Nephron progenitor cell (in vitro differentiated cells): ENCODE data around the gene GDPD1.
"Not testable (repeated sequence)": the region's sequence is repeated elsewhere in the genome, so short reads cannot be mapped to it uniquely, and the experiment has no call there.

Source experiments
- DNase-seq: peaks from one replicate; pipeline ENCODE4 v3.0.0; 2021
- H3K27ac Mint-ChIP-seq: 2 replicates; pipeline ENCODE4 v1.8.0; 2021; ENCODE audit warnings: mild to moderate bottlenecking, moderate library complexity, mixed read lengths
- H3K27me3 Mint-ChIP-seq: 2 replicates; pipeline ENCODE4 v1.8.0; 2021; ENCODE audit warnings: mild to moderate bottlenecking, low read depth, mixed read lengths; ENCODE audit not compliant: poor library complexity
- H3K36me3 Mint-ChIP-seq: 2 replicates; pipeline ENCODE4 v1.8.0; 2021; ENCODE audit warnings: low read depth, mixed read lengths
- H3K4me1 Mint-ChIP-seq: 2 replicates; pipeline ENCODE4 v1.8.0; 2021; ENCODE audit warnings: mixed read lengths
- H3K4me3 Mint-ChIP-seq: 2 replicates; pipeline ENCODE4 v1.8.0; 2021; ENCODE audit warnings: mild to moderate bottlenecking, moderate library complexity, mixed read lengths
- H3K9me3 Mint-ChIP-seq: 2 replicates; pipeline ENCODE4 v1.8.0; 2021; ENCODE audit warnings: mild to moderate bottlenecking, moderate library complexity, mixed read lengths
- CTCF ChIP-seq: fragments of 200-600 bp; sonication (generic); IDR thresholded peaks from 2 replicates; pipeline ENCODE4 v1.5.0; 2021; ENCODE audit warnings: antibody characterized with exemption

Gene GDPD1

GRCh38 chr17:59199398-59199797 is 20.9 kb upstream of the GDPD1 start:
- no peak overlapping the region for H3K4me3 Mint-ChIP-seq
- TF ChIP-seq CTCF: no peak
- DNase-seq: no peak
- H3K36me3 Mint-ChIP-seq: peaks cover 37% of the 10 kb centered on the region
- H3K9me3 Mint-ChIP-seq: no peaks in the 10 kb centered on the region
- H3K27ac Mint-ChIP-seq: peak overlapping the region; percentile 49
- H3K27me3 Mint-ChIP-seq: no peaks in the 10 kb centered on the region
- no peaks in the 10 kb centered on the region for H3K4me1 Mint-ChIP-seq

GRCh38 chr17:59202320-59202719 is 18.0 kb upstream of the GDPD1 start:
- Mint-ChIP-seq H3K4me1 (no peaks in the 10 kb centered on the region), H3K9me3 (no peaks in the 10 kb centered on the region), H3K36me3 (peaks cover 32% of the 10 kb centered on the region), H3K27ac (no peak overlapping the region), H3K27me3 (no peaks in the 10 kb centered on the region), H3K4me3 (no peak overlapping the region)
- DNase-seq: no peak
- no peak for TF ChIP-seq CTCF

- Mint-ChIP-seq H3K27ac (peak overlapping the region; percentile 93), H3K4me1 (peaks cover 16% of the 10 kb centered on the region), H3K36me3 (peaks cover 10% of the 10 kb centered on the region), H3K9me3 (no peaks in the 10 kb centered on the region), H3K27me3 (no peaks in the 10 kb centered on the region), H3K4me3 (peak overlapping the region; percentile 98)
- TF ChIP-seq CTCF: no peak
- DNase-seq: no peak
Measured at GRCh38 chr17:59219370-59219769, 941 bp upstream of the GDPD1 start.

- Mint-ChIP-seq H3K4me1 (peaks cover 16% of the 10 kb centered on the region), H3K27ac (peak overlapping the region; percentile 93), H3K9me3 (no peaks in the 10 kb centered on the region), H3K4me3 (peak overlapping the region; percentile 98), H3K27me3 (no peaks in the 10 kb centered on the region), H3K36me3 (peaks cover 6% of the 10 kb centered on the region)
- DNase-seq: no peak
- TF ChIP-seq CTCF: no peak
Measured at GRCh38 chr17:59219992-59220327, 351 bp upstream of the GDPD1 start.

GRCh38 chr17:59221159-59221847 is 992 bp downstream of the GDPD1 start:
- TF ChIP-seq CTCF: no peak
- peak overlapping the region; percentile 98 for H3K4me3 Mint-ChIP-seq
- peaks cover 16% of the 10 kb centered on the region for H3K4me1 Mint-ChIP-seq
- peaks cover 6% of the 10 kb centered on the region for H3K36me3 Mint-ChIP-seq
- DNase-seq: no peak
- no peaks in the 10 kb centered on the region for H3K27me3 Mint-ChIP-seq
- peak overlapping the region; percentile 98 for H3K27ac Mint-ChIP-seq
- H3K9me3 Mint-ChIP-seq: no peaks in the 10 kb centered on the region

- DNase-seq: no peak
- no peak for TF ChIP-seq CTCF
Measured at GRCh38 chr17:59223813-59224212, 3.5 kb downstream of the GDPD1 start.

GRCh38 chr17:59228588-59228987 is 8.3 kb downstream of the GDPD1 start:
- H3K4me3 Mint-ChIP-seq, H3K36me3 Mint-ChIP-seq, DNase-seq: not testable (repeated sequence)

More at GRCh38 chr17:59223813-59224212, 3.5 kb downstream of the GDPD1 start:
- H3K4me1 Mint-ChIP-seq: peaks cover 16% of the 10 kb centered on the region
- no peak overlapping the region for H3K27ac Mint-ChIP-seq
- H3K4me3 Mint-ChIP-seq: no peak overlapping the region
- H3K36me3 Mint-ChIP-seq: peaks cover 6% of the 10 kb centered on the region
- no peaks in the 10 kb centered on the region for H3K9me3 Mint-ChIP-seq
- H3K27me3 Mint-ChIP-seq: peaks cover 3% of the 10 kb centered on the region

More at GRCh38 chr17:59228588-59228987, 8.3 kb downstream of the GDPD1 start:
- not testable (repeated sequence) for H3K27me3 Mint-ChIP-seq, H3K4me1 Mint-ChIP-seq, H3K27ac Mint-ChIP-seq, H3K9me3 Mint-ChIP-seq
